MG63 (cell line): ENCODE data around the gene MS4A6A. TPM values are rescaled to one million over a fixed set of nuclear protein-coding genes. Genes with fewer than 3 reads are reported as not detected.
A peak's percentile ranks its signal among the peaks of the same experiment; 100 is the strongest.
"Not testable (repeated sequence)": the region's sequence is repeated elsewhere in the genome, so short reads cannot be mapped to it uniquely, and the experiment has no call there.

Experiments
- DNase-seq: peaks from one replicate; pipeline ENCODE4 v3.0.0-alpha.2; 2020
- H3K27me3 ChIP-seq: fragments of 250-450 bp; sonication (Bioruptor Pico); 2 replicates; pipeline ENCODE4 v1.5.1; 2020; ENCODE audit warnings: mild to moderate bottlenecking, moderate library complexity
- H3K36me3 ChIP-seq: fragments of 250-450 bp; sonication (Bioruptor Pico); 2 replicates; pipeline ENCODE4 v1.5.1; 2020; ENCODE audit warnings: mild to moderate bottlenecking, moderate library complexity
- H3K4me3 ChIP-seq: fragments of 250-450 bp; sonication (Bioruptor Pico); 2 replicates; pipeline ENCODE4 v1.5.1; 2020; ENCODE audit warnings: mild to moderate bottlenecking, moderate library complexity
- H3K9me3 ChIP-seq: fragments of 250-450 bp; sonication (Bioruptor Pico); 2 replicates; pipeline ENCODE4 v1.5.1; 2020; ENCODE audit warnings: mild to moderate bottlenecking, moderate library complexity
- total RNA-seq: library from RNA; depleted of rRNA; stranded (reverse); fragments of >200 nt; shearing (Covaris generic); gene quantifications from 2 replicates; pipeline ENCODE4 v1.2.3, GENCODE V29; 2014; ENCODE audit warnings: low replicate concordance

The MS4A6A gene
- total RNA-seq, 1 experiment from 2014 or later: not detected

GRCh38 chr11:60193687-60194433, 11.0 kb upstream of the MS4A6A start:
- Histone ChIP-seq H3K27me3 (no peaks in the 10 kb centered on the region), H3K9me3 (no peaks in the 10 kb centered on the region), H3K36me3 (no peaks in the 10 kb centered on the region), H3K4me3 (no peak overlapping the region)
- DNase-seq: peak; percentile 27

- not testable (repeated sequence) for DNase-seq, H3K36me3 ChIP-seq, H3K9me3 ChIP-seq, H3K4me3 ChIP-seq, H3K27me3 ChIP-seq
Measured at GRCh38 chr11:60192564-60192963, 9.7 kb upstream of the MS4A6A start.

GRCh38 chr11:60188481-60188880, 5.6 kb upstream of the MS4A6A start:
- H3K27me3 ChIP-seq, DNase-seq, H3K9me3 ChIP-seq, H3K4me3 ChIP-seq, H3K36me3 ChIP-seq: not testable (repeated sequence)

GRCh38 chr11:60186128-60186527, 3.2 kb upstream of the MS4A6A start:
- H3K36me3 ChIP-seq, H3K27me3 ChIP-seq, H3K4me3 ChIP-seq, H3K9me3 ChIP-seq, DNase-seq: not testable (repeated sequence)

GRCh38 chr11:60185512-60185827, 2.6 kb upstream of the MS4A6A start:
- DNase-seq, H3K36me3 ChIP-seq, H3K27me3 ChIP-seq, H3K4me3 ChIP-seq, H3K9me3 ChIP-seq: not testable (repeated sequence)

GRCh38 chr11:60184824-60185511, 2.1 kb upstream of the MS4A6A start:
- Histone ChIP-seq H3K36me3 (no peaks in the 10 kb centered on the region), H3K9me3 (no peaks in the 10 kb centered on the region), H3K4me3 (no peak overlapping the region), H3K27me3 (no peaks in the 10 kb centered on the region)
- no peak for DNase-seq

- Histone ChIP-seq H3K27me3 (no peaks in the 10 kb centered on the region), H3K9me3 (no peaks in the 10 kb centered on the region), H3K4me3 (no peak overlapping the region), H3K36me3 (no peaks in the 10 kb centered on the region)
- DNase-seq: no peak
Measured at GRCh38 chr11:60183591-60184205, 815 bp upstream of the MS4A6A start.

GRCh38 chr11:60175860-60176275, 7.0 kb downstream of the MS4A6A start:
- DNase-seq: no peak
- Histone ChIP-seq H3K9me3 (no peaks in the 10 kb centered on the region), H3K4me3 (no peak overlapping the region), H3K27me3 (no peaks in the 10 kb centered on the region), H3K36me3 (no peaks in the 10 kb centered on the region)

GRCh38 chr11:60172011-60172410, 10.9 kb downstream of the MS4A6A start:
- Histone ChIP-seq H3K4me3 (no peak overlapping the region), H3K9me3 (no peaks in the 10 kb centered on the region), H3K27me3 (no peaks in the 10 kb centered on the region), H3K36me3 (no peaks in the 10 kb centered on the region)
- no peak for DNase-seq

- Histone ChIP-seq H3K4me3 (no peak overlapping the region), H3K9me3 (no peaks in the 10 kb centered on the region), H3K27me3 (no peaks in the 10 kb centered on the region), H3K36me3 (no peaks in the 10 kb centered on the region)
- DNase-seq: no peak
Measured at GRCh38 chr11:60170566-60170965, 12.3 kb downstream of the MS4A6A start.

GRCh38 chr11:60169264-60169915, 13.5 kb downstream of the MS4A6A start:
- peak; percentile 78 for DNase-seq
- no peak overlapping the region for H3K4me3 ChIP-seq
- H3K36me3 ChIP-seq: no peaks in the 10 kb centered on the region
- no peaks in the 10 kb centered on the region; the same call in 1 of the 2 replicates for H3K9me3 ChIP-seq
- H3K27me3 ChIP-seq: no peaks in the 10 kb centered on the region

- no peak overlapping the region for H3K4me3 ChIP-seq
- no peaks in the 10 kb centered on the region for H3K27me3 ChIP-seq
- no peaks in the 10 kb centered on the region; the same call in 1 of the 2 replicates for H3K9me3 ChIP-seq
- DNase-seq: no peak
- H3K36me3 ChIP-seq: no peaks in the 10 kb centered on the region
Measured at GRCh38 chr11:60168306-60168705, 14.6 kb downstream of the MS4A6A start.

GRCh38 chr11:60165951-60166350, 16.9 kb downstream of the MS4A6A start:
- Histone ChIP-seq H3K9me3 (no peaks in the 10 kb centered on the region; the same call in 1 of the 2 replicates), H3K36me3 (no peaks in the 10 kb centered on the region), H3K4me3 (no peak overlapping the region), H3K27me3 (no peaks in the 10 kb centered on the region)
- DNase-seq: no peak

GRCh38 chr11:60165538-60165937, 17.3 kb downstream of the MS4A6A start:
- no peaks in the 10 kb centered on the region for H3K36me3 ChIP-seq
- no peak for DNase-seq
- no peaks in the 10 kb centered on the region for H3K27me3 ChIP-seq
- no peak overlapping the region for H3K4me3 ChIP-seq
- H3K9me3 ChIP-seq: no peaks in the 10 kb centered on the region; the same call in 1 of the 2 replicates

GRCh38 chr11:60164550-60165075, 18.3 kb downstream of the MS4A6A start:
- no peak for DNase-seq

GRCh38 chr11:60161766-60162165, 21.1 kb downstream of the MS4A6A start:
- Histone ChIP-seq H3K36me3 (no peaks in the 10 kb centered on the region), H3K9me3 (no peaks in the 10 kb centered on the region; the same call in 1 of the 2 replicates), H3K27me3 (no peaks in the 10 kb centered on the region), H3K4me3 (no peak overlapping the region)
- no peak for DNase-seq

More at GRCh38 chr11:60164550-60165075, 18.3 kb downstream of the MS4A6A start:
- no peaks in the 10 kb centered on the region for H3K27me3 ChIP-seq
- H3K9me3 ChIP-seq: no peaks in the 10 kb centered on the region; the same call in 1 of the 2 replicates
- no peaks in the 10 kb centered on the region for H3K36me3 ChIP-seq
- no peak overlapping the region for H3K4me3 ChIP-seq

GRCh38 chr11:60161107-60161506, 21.8 kb downstream of the MS4A6A start:
- Histone ChIP-seq H3K4me3 (no peak overlapping the region), H3K27me3 (no peaks in the 10 kb centered on the region), H3K9me3 (no peaks in the 10 kb centered on the region; the same call in 1 of the 2 replicates), H3K36me3 (no peaks in the 10 kb centered on the region)
- no peak for DNase-seq
